Measurements from ENCODE around the gene MAPK10. TPM values are rescaled to one million over a fixed set of nuclear protein-coding genes. Genes with fewer than 3 reads are reported as not detected.

Gene MAPK10
- total RNA-seq: 10 to 100 TPM in 2 of 4 donors, 1 to 10 TPM in 2; 4.5 to 13.7 (median 9.8) TPM

DNA sequence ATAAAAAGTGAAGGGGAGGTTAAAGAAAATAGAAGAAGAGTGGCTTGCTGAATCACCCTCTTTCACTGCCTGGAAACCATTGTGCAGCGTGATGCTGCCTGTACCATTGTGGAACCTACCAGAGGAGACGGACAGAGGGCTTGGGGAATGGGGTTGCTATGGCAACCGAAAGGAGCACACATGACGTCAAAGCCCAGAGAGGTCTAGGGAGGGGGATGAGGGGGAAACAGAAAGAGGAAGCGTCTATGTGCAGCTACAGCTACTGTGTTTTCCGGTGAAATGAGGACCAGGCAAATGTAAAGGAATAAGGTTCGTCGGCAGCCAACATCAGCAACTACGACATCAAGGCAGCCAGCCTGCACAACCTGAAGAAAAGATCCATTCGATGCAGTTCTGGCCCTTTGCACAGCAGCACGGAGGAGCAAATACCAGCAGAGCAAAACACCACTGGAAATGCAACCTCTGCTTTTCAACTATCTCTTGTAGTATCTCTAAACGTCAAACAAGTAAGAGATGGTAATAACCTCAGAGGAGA lies at the start of gene MAPK10:
Gene MAPK10 (minus strand): TSS at position 110 of the 535 bp plus-strand sequence.
- intact Hi-C loops (cut with DNase I): no loop called here
- Histone ChIP-seq H3K27ac (replicated peaks in 1 of 4) (no peak within 1 kb of the TSS), H3K36me3 (no peaks in the 10 kb centered on the region), H3K4me1 (peaks cover 0 to 16% (median 4%) of the 10 kb centered on the region in 4 donors), H3K9me3 (no peaks in the 10 kb centered on the region), H3K4me3 (peak within 1 kb of the TSS; percentile 13 to 38 (median 22)), H3K27me3 (no peaks in the 10 kb centered on the region)
- WGBS: 46% methylated on average over 12 of the region's 12 CpGs
- TF ChIP-seq, protein P1, sequence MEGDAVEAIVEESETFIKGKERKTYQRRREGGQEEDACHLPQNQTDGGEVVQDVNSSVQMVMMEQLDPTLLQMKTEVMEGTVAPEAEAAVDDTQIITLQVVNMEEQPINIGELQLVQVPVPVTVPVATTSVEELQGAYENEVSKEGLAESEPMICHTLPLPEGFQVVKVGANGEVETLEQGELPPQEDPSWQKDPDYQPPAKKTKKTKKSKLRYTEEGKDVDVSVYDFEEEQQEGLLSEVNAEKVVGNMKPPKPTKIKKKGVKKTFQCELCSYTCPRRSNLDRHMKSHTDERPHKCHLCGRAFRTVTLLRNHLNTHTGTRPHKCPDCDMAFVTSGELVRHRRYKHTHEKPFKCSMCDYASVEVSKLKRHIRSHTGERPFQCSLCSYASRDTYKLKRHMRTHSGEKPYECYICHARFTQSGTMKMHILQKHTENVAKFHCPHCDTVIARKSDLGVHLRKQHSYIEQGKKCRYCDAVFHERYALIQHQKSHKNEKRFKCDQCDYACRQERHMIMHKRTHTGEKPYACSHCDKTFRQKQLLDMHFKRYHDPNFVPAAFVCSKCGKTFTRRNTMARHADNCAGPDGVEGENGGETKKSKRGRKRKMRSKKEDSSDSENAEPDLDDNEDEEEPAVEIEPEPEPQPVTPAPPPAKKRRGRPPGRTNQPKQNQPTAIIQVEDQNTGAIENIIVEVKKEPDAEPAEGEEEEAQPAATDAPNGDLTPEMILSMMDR (IDR thresholded peaks at IDR 0.05): no peak
- TF ChIP-seq EP300 (IDR thresholded peaks at IDR 0.05) (no peak), POLR2AphosphoS5 (IDR thresholded peaks at IDR 0.05) (no peak), POLR2A (IDR thresholded peaks at IDR 0.05; ENCODE audit: low read depth) (no peak)
- DNase-seq (ENCODE audit: extremely low spot score): no peak

- no peaks in the 10 kb centered on the region for H3K36me3 ChIP-seq
- 87% methylated on average over 6 of the region's 6 CpGs for WGBS
- no peak overlapping the region for H3K4me3 ChIP-seq
- no peak for TF ChIP-seq EP300 (IDR thresholded peaks at IDR 0.05)
- TF ChIP-seq, protein P1 (IDR thresholded peaks at IDR 0.05): no peak
- TF ChIP-seq POLR2AphosphoS5 (IDR thresholded peaks at IDR 0.05): no peak
- no peak for TF ChIP-seq POLR2A (IDR thresholded peaks at IDR 0.05; ENCODE audit: low read depth)
- no peak for DNase-seq (ENCODE audit: extremely low spot score)
- H3K4me1 ChIP-seq: no peaks in the 10 kb centered on the region
- no peak overlapping the region for H3K27ac ChIP-seq (replicated peaks in 1 of 4)
- H3K9me3 ChIP-seq: no peaks in the 10 kb centered on the region
- H3K27me3 ChIP-seq: no peaks in the 10 kb centered on the region
- intact Hi-C loops (cut with DNase I): no loop called here
Observed at GRCh38 chr4:86403575-86403974, 43.7 kb upstream of the MAPK10 start.

- DNase-seq (ENCODE audit: extremely low spot score): no peak
- Histone ChIP-seq H3K9me3 (no peaks in the 10 kb centered on the region), H3K27ac (replicated peaks in 1 of 4) (no peak overlapping the region), H3K4me1 (no peaks in the 10 kb centered on the region), H3K36me3 (no peaks in the 10 kb centered on the region), H3K27me3 (no peaks in the 10 kb centered on the region), H3K4me3 (no peak overlapping the region)
- TF ChIP-seq POLR2AphosphoS5 (IDR thresholded peaks at IDR 0.05): no peak
- TF ChIP-seq, protein P1 (IDR thresholded peaks at IDR 0.05): no peak
- no peak for TF ChIP-seq EP300 (IDR thresholded peaks at IDR 0.05)
- TF ChIP-seq POLR2A (IDR thresholded peaks at IDR 0.05; ENCODE audit: low read depth): no peak
- 90% methylated on average over 2 of the region's 2 CpGs for WGBS
- intact Hi-C loops (cut with DNase I): no loop called here
Observed at GRCh38 chr4:86401826-86402225, 42.0 kb upstream of the MAPK10 start.

- Histone ChIP-seq H3K27me3 (no peaks in the 10 kb centered on the region), H3K4me1 (no peaks in the 10 kb centered on the region), H3K9me3 (no peaks in the 10 kb centered on the region), H3K36me3 (no peaks in the 10 kb centered on the region), H3K27ac (replicated peaks in 1 of 4) (no peak overlapping the region), H3K4me3 (no peak overlapping the region)
- intact Hi-C loops (cut with DNase I): no loop called here
- 80% methylated on average over 4 of the region's 4 CpGs for WGBS
- TF ChIP-seq POLR2AphosphoS5 (IDR thresholded peaks at IDR 0.05) (no peak), EP300 (IDR thresholded peaks at IDR 0.05) (no peak), POLR2A (IDR thresholded peaks at IDR 0.05; ENCODE audit: low read depth) (no peak)
- TF ChIP-seq, protein P1 (IDR thresholded peaks at IDR 0.05): no peak
- no peak for DNase-seq (ENCODE audit: extremely low spot score)
Observed at GRCh38 chr4:86400216-86400615, 40.4 kb upstream of the MAPK10 start.

DNA sequence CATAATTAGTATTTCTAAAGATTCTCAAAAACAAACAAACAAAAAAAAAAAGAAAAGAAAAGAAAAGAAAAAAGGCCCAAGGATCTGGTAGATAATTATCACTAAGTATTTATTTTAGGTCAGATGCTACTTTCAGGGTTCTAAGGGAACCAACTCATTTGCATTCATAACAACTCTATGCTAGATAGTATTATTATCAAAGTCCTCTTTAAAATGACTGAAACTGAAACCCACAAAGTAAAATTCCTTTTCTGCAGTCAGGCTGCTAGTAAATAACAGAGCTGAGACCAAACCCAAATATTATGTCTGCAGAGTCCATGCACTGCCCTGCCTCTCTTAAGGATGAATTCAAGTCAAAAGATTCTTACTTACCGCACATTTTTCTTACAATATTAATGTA lies 38.3 kb upstream of the MAPK10 start:
- Histone ChIP-seq H3K27me3 (no peaks in the 10 kb centered on the region), H3K9me3 (no peaks in the 10 kb centered on the region), H3K4me1 (peaks cover 0 to 3% (median 0%) of the 10 kb centered on the region in 4 donors), H3K4me3 (no peak overlapping the region), H3K27ac (replicated peaks in 1 of 4) (no peak overlapping the region), H3K36me3 (no peaks in the 10 kb centered on the region)
- WGBS: 100% methylated on average over 1 of the region's 1 CpG
- intact Hi-C loops (cut with DNase I): no loop called here
- DNase-seq (ENCODE audit: extremely low spot score): no peak
- TF ChIP-seq, protein P1 (IDR thresholded peaks at IDR 0.05): no peak
- TF ChIP-seq POLR2A (IDR thresholded peaks at IDR 0.05; ENCODE audit: low read depth) (no peak), POLR2AphosphoS5 (IDR thresholded peaks at IDR 0.05) (no peak)
